Measurements from ENCODE around the gene OR10H4. TPM values are rescaled to one million over a fixed set of nuclear protein-coding genes. Genes with fewer than 3 reads are reported as not detected.
"Not testable (repeated sequence)": the region's sequence is repeated elsewhere in the genome, so short reads cannot be mapped to it uniquely, and the experiment has no call there.

The OR10H4 gene
- total and polyA plus RNA-seq, 7 experiments from 2014 or later: not detected

GRCh38 chr19:15923702-15924101 is 25.1 kb upstream of the OR10H4 start:
- Histone ChIP-seq H3K4me1 (ENCODE audit: control insufficient read depth in 2 of 2, insufficient read depth in 2 of 2, low read length in 2 of 2) (no peaks in the 10 kb centered on the region), H3K27me3 (ENCODE audit: control insufficient read depth in 2 of 2, insufficient read depth in 2 of 2, low read length in 2 of 2) (no peaks in the 10 kb centered on the region), H3K27ac (ENCODE audit: low read depth, low read length) (no peak overlapping the region), H3K9me3 (ENCODE audit: control insufficient read depth in 2 of 3, low read length in 3 of 3) (no peaks in the 10 kb centered on the region), H3K36me3 (ENCODE audit: control insufficient read depth in 2 of 3, insufficient read depth in 3 of 3, low read length in 3 of 3) (no peaks in the 10 kb centered on the region), H3K4me3 (ENCODE audit: low read length) (no peak overlapping the region)
- peaks cover 9 to 84% (median 38%) of the 10 kb centered on the region in 5 donors for H3K27me3 Mint-ChIP-seq
- DNase-seq (no peak), ATAC-seq (no peak)
- H3K27ac Mint-ChIP-seq: no peak overlapping the region
- intact Hi-C loops (cut with micrococcal nuclease): no loop called here
- no peaks in the 10 kb centered on the region for H3K36me3 Mint-ChIP-seq
- H3K9me3 Mint-ChIP-seq: peaks cover 0 to 5% (median 0%) of the 10 kb centered on the region in 11 donors
- ChIA-PET POLR2A (interaction anchor here (0.7 kb wide), 1 partner anchor 616 kb away, joined by 5 read pairs; no protein-coding TSS in a partner anchor), CTCF (no interaction called here)
- H3K4me3 Mint-ChIP-seq: no peak overlapping the region
- no peaks in the 10 kb centered on the region for H3K4me1 Mint-ChIP-seq

GRCh38 chr19:15926484-15926883 is 22.3 kb upstream of the OR10H4 start:
- POLR2A ChIA-PET: no interaction called here

DNA sequence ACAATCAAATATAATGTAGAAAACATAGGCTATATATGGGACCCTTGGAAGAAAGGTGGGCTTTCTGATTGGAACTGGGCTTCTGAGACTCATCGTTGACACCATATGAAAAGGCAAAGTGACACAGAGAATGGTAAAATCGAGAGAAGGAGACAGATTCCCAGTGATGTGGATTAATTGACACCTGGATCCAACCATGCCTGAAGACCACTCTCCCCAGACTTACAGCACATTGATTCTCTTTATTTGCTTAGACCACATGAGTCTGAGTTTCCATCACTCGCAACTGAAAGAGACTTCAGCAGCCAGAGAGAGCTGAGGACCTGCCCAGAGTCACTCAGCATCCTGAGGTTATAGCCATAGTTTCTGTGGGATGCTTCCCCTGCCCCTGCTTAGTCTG is 20.5 kb upstream of the OR10H4 start:
- no peaks in the 10 kb centered on the region for H3K36me3 ChIP-seq (ENCODE audit: control insufficient read depth in 2 of 3, insufficient read depth in 3 of 3, low read length in 3 of 3)
- Mint-ChIP-seq H3K4me3 (no peak overlapping the region), H3K4me1 (peaks cover 0 to 6% (median 0%) of the 10 kb centered on the region in 7 donors), H3K27ac (no peak overlapping the region), H3K36me3 (peaks cover 0 to 3% (median 0%) of the 10 kb centered on the region in 5 donors), H3K27me3 (peaks cover 7 to 75% (median 53%) of the 10 kb centered on the region in 5 donors), H3K9me3 (peaks cover 0 to 10% (median 3%) of the 10 kb centered on the region in 11 donors)
- H3K27me3 ChIP-seq (ENCODE audit: control insufficient read depth in 2 of 2, insufficient read depth in 2 of 2, low read length in 2 of 2): peaks cover 0 to 3% of the 10 kb centered on the region in 2 donors
- ChIA-PET POLR2A (no interaction called here), CTCF (no interaction called here)
- intact Hi-C loops (cut with micrococcal nuclease): no loop called here
- H3K9me3 ChIP-seq (ENCODE audit: control insufficient read depth in 2 of 3, low read length in 3 of 3): no peaks in the 10 kb centered on the region
- no peak overlapping the region for H3K27ac ChIP-seq (ENCODE audit: low read depth, low read length)
- ATAC-seq (no peak), DNase-seq (no peak)
- no peak overlapping the region for H3K4me3 ChIP-seq (ENCODE audit: low read length)
- H3K4me1 ChIP-seq (ENCODE audit: control insufficient read depth in 2 of 2, insufficient read depth in 2 of 2, low read length in 2 of 2): no peaks in the 10 kb centered on the region

More at GRCh38 chr19:15926484-15926883, 22.3 kb upstream of the OR10H4 start:
- ATAC-seq (no peak), DNase-seq (no peak)
- H3K27ac Mint-ChIP-seq: no peak overlapping the region
- no peaks in the 10 kb centered on the region for H3K36me3 ChIP-seq (ENCODE audit: control insufficient read depth in 2 of 3, insufficient read depth in 3 of 3, low read length in 3 of 3)
- CTCF ChIA-PET: no interaction called here
- H3K9me3 ChIP-seq (ENCODE audit: control insufficient read depth in 2 of 3, low read length in 3 of 3): no peaks in the 10 kb centered on the region
- intact Hi-C loops (cut with micrococcal nuclease): no loop called here
- H3K4me1 ChIP-seq (ENCODE audit: control insufficient read depth in 2 of 2, insufficient read depth in 2 of 2, low read length in 2 of 2): no peaks in the 10 kb centered on the region
- peaks cover 0 to 6% (median 0%) of the 10 kb centered on the region in 7 donors for H3K4me1 Mint-ChIP-seq
- no peak overlapping the region for H3K4me3 Mint-ChIP-seq
- H3K9me3 Mint-ChIP-seq: peaks cover 0 to 10% (median 3%) of the 10 kb centered on the region in 11 donors
- peaks cover 10 to 89% (median 55%) of the 10 kb centered on the region in 5 donors for H3K27me3 Mint-ChIP-seq
- no peak overlapping the region for H3K27ac ChIP-seq (ENCODE audit: low read depth, low read length)
- H3K36me3 Mint-ChIP-seq: peaks cover 0 to 3% (median 0%) of the 10 kb centered on the region in 5 donors
- peaks cover 0 to 3% of the 10 kb centered on the region in 2 donors for H3K27me3 ChIP-seq (ENCODE audit: control insufficient read depth in 2 of 2, insufficient read depth in 2 of 2, low read length in 2 of 2)
- no peak overlapping the region for H3K4me3 ChIP-seq (ENCODE audit: low read length)

GRCh38 chr19:15933761-15934331 is 15.0 kb upstream of the OR10H4 start:
- H3K4me1 Mint-ChIP-seq; H3K36me3 ChIP-seq (ENCODE audit: control insufficient read depth in 2 of 3, insufficient read depth in 3 of 3, low read length in 3 of 3); H3K36me3 Mint-ChIP-seq; POLR2A ChIA-PET; H3K27me3 ChIP-seq (ENCODE audit: control insufficient read depth in 2 of 2, insufficient read depth in 2 of 2, low read length in 2 of 2); intact Hi-C loops (cut with micrococcal nuclease); H3K27ac ChIP-seq (ENCODE audit: low read depth, low read length); H3K4me1 ChIP-seq (ENCODE audit: control insufficient read depth in 2 of 2, insufficient read depth in 2 of 2, low read length in 2 of 2); H3K9me3 ChIP-seq (ENCODE audit: control insufficient read depth in 2 of 3, low read length in 3 of 3); H3K27ac Mint-ChIP-seq; H3K4me3 ChIP-seq (ENCODE audit: low read length); CTCF ChIA-PET; DNase-seq; H3K4me3 Mint-ChIP-seq; ATAC-seq: not testable (repeated sequence)
- peaks cover 0 to 10% (median 3%) of the 10 kb centered on the region in 11 donors for H3K9me3 Mint-ChIP-seq
- H3K27me3 Mint-ChIP-seq: peaks cover 9 to 46% (median 32%) of the 10 kb centered on the region in 5 donors

- peaks cover 0 to 10% (median 3%) of the 10 kb centered on the region in 11 donors for H3K9me3 Mint-ChIP-seq
- DNase-seq (no peak), ATAC-seq (no peak)
- H3K36me3 Mint-ChIP-seq: peaks cover 0 to 7% (median 0%) of the 10 kb centered on the region in 5 donors
- no peaks in the 10 kb centered on the region for H3K4me1 ChIP-seq (ENCODE audit: control insufficient read depth in 2 of 2, insufficient read depth in 2 of 2, low read length in 2 of 2)
- H3K4me1 Mint-ChIP-seq: peaks cover 0 to 6% (median 0%) of the 10 kb centered on the region in 7 donors
- no peak within 1 kb of the TSS for H3K27ac ChIP-seq (ENCODE audit: low read depth, low read length)
- POLR2A ChIA-PET: no interaction called here
- peaks cover 0 to 3% of the 10 kb centered on the region in 2 donors for H3K27me3 ChIP-seq (ENCODE audit: control insufficient read depth in 2 of 2, insufficient read depth in 2 of 2, low read length in 2 of 2)
- no peak within 1 kb of the TSS for H3K4me3 ChIP-seq (ENCODE audit: low read length)
- CTCF ChIA-PET: no interaction called here
- H3K9me3 ChIP-seq (ENCODE audit: control insufficient read depth in 2 of 3, low read length in 3 of 3): no peaks in the 10 kb centered on the region
- intact Hi-C loops (cut with micrococcal nuclease): no loop called here
- peaks cover 9 to 43% (median 26%) of the 10 kb centered on the region in 5 donors for H3K27me3 Mint-ChIP-seq
- no peak within 1 kb of the TSS for H3K4me3 Mint-ChIP-seq
- no peaks in the 10 kb centered on the region for H3K36me3 ChIP-seq (ENCODE audit: control insufficient read depth in 2 of 3, insufficient read depth in 3 of 3, low read length in 3 of 3)
- peak within 1 kb of the TSS in 1 of 9 donors; percentile 17 for H3K27ac Mint-ChIP-seq
Observed at GRCh38 chr19:15934332-15935078, 14.3 kb upstream of the OR10H4 start, which contains the start of gene CYP4F11. TSS of gene CYP4F11 (minus strand) at chr19:15934529. CDS start at chr19:15934408, 121 bp downstream.

DNA sequence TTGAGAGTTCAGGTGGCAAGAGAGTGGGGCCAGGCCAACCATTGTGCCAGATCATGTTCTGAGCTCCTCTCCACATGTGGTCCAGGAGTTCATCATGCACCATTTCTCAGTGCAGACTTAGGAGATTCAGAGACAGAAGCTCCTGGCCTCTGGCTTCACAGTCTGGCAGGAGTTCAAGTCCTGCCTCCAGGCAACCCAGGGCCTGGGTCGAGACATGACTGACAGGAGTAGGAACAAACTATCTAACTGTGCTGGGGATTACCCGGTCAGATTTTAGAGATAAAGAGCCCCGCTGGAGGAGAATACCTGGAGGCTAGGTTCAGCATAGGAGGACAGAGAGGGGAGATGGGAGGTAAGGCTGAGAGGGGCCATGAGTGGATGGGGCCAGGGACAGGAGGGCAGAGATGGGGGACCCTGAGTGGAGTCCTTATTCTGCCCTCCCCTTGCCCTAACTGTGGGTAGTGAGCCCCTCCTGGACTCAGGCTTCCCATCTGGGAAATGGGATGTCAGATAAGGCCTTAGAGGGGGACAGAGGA is 13.6 kb upstream of the OR10H4 start:
- Mint-ChIP-seq H3K36me3 (peaks cover 0 to 4% (median 0%) of the 10 kb centered on the region in 5 donors), H3K9me3 (peaks cover 0 to 9% (median 3%) of the 10 kb centered on the region in 11 donors)
- no peak for DNase-seq

More for the DNA sequence above, 13.6 kb upstream of the OR10H4 start:
- CTCF ChIA-PET: no interaction called here
- intact Hi-C loops (cut with micrococcal nuclease): no loop called here
- Histone ChIP-seq H3K27ac (ENCODE audit: low read depth, low read length) (no peak overlapping the region), H3K4me1 (ENCODE audit: control insufficient read depth in 2 of 2, insufficient read depth in 2 of 2, low read length in 2 of 2) (no peaks in the 10 kb centered on the region), H3K27me3 (ENCODE audit: control insufficient read depth in 2 of 2, insufficient read depth in 2 of 2, low read length in 2 of 2) (peaks cover 0 to 3% of the 10 kb centered on the region in 2 donors), H3K9me3 (ENCODE audit: control insufficient read depth in 2 of 3, low read length in 3 of 3) (no peaks in the 10 kb centered on the region), H3K36me3 (ENCODE audit: control insufficient read depth in 2 of 3, insufficient read depth in 3 of 3, low read length in 3 of 3) (no peaks in the 10 kb centered on the region), H3K4me3 (ENCODE audit: low read length) (no peak overlapping the region)
- Mint-ChIP-seq H3K4me3 (no peak overlapping the region), H3K27me3 (peaks cover 4 to 43% (median 26%) of the 10 kb centered on the region in 5 donors), H3K4me1 (peaks cover 0 to 6% (median 0%) of the 10 kb centered on the region in 7 donors), H3K27ac (peak overlapping the region in 1 of 9 donors; percentile 17)
- ATAC-seq: no peak
- POLR2A ChIA-PET: no interaction called here
